H1 (cell line): Measurements from ENCODE around the gene HHAT. TPM values are rescaled to one million over a fixed set of nuclear protein-coding genes. Genes with fewer than 3 reads are reported as not detected.

ENCODE experiments used
- CEBPB ChIP-seq: IDR thresholded peaks from 2 replicates; pipeline ENCODE4 v1.6.1; 2012; ENCODE audit warnings: low read depth, low read length
- KDM4A ChIP-seq: IDR thresholded peaks from one replicate; pipeline ENCODE4 v1.7.1; 2012; ENCODE audit warnings: low read depth, mild to moderate bottlenecking, moderate library complexity, low read length, inconsistent platforms; ENCODE audit not compliant: severe bottlenecking
- POU5F1 ChIP-seq: IDR thresholded peaks from 2 replicates; pipeline ENCODE4 v1.6.1; 2011; ENCODE audit warnings: low read depth, mild to moderate bottlenecking, low read length, moderate library complexity
- RNF2 ChIP-seq: fragments of 200-900, 300-1000 bp; sonication (generic); IDR thresholded peaks from 2 replicates; pipeline ENCODE4 v1.7.1; 2016; ENCODE audit warnings: borderline replicate concordance, low read depth, mild to moderate bottlenecking, antibody characterized with exemption, low read length; ENCODE audit not compliant: poor library complexity, severe bottlenecking; ENCODE audit errors: missing control alignments
- SP1 ChIP-seq: IDR thresholded peaks from 2 replicates; pipeline ENCODE4 v1.6.1; 2011; ENCODE audit warnings: low read depth, low read length
- SP4 ChIP-seq: IDR thresholded peaks from 2 replicates; pipeline ENCODE4 v1.6.1; 2012; ENCODE audit warnings: low read length, inconsistent platforms
- TEAD4 ChIP-seq: IDR thresholded peaks from 2 replicates; pipeline ENCODE4 v1.6.1; 2012; ENCODE audit warnings: low read depth, low read length, inconsistent platforms, mixed read lengths
- polyA plus RNA-seq, 7 experiments: library from polyadenylated mRNA; depleted of rRNA in 3 of 7; stranded (reverse) in 5 of 7; unstranded in 2 of 7; fragments of >200 nt in 5 of 7; fragments of 200-250 nt in 2 of 7; gene quantifications; 1 replicate in 5 of 7; 2 replicates in 1 of 7; 4 replicates in 1 of 7; pipeline versions ENCODE4 v1.2.1 to v1.2.3, GENCODE V29; 2011 to 2013; ENCODE audit warnings: missing spikeins in 2 of 7, mixed read lengths in 2 of 7
- total RNA-seq: library from RNA; stranded (reverse); fragmentation: NEBNext Ultra II Directional; extraction: Animal tissue kit (Norgen Biotek cat#: 25700); gene quantifications from 2 replicates; pipeline ENCODE4 v1.2.1, GENCODE V29; 2021
- TF ChIP-seq, protein P1 (sequence below): IDR thresholded peaks from 2 replicates; pipeline ENCODE4 v1.6.1; 2012; ENCODE audit warnings: inconsistent platforms

Gene HHAT
- total and polyA plus RNA-seq, 2 of the 8 experiments (the other 6 are each of a cell fraction or from before 2014, with no cell fraction given): 0.15 to 0.51 TPM

DNA sequence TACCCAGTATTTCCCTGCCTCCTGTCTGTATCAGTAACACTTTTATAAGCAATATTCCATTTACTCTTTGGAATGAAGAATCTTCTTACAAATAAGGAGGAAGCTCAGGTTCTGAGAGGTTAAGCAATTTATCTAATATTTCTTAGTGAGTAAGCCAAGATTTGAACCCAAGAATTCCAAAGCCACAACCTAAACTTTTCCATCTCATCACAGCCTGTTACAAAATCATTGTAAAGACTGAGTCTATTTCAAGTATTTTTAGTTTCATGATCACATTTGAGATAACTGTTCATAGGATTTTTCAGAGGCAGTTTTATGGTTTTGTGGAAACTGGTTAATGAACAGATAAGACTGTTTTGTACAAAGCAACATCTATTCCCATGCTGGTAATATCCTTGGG lies 29.8 kb upstream of the HHAT start (continued):
- TF ChIP-seq SP1: no peak
- no peak for TF ChIP-seq CEBPB
- no peak for TF ChIP-seq KDM4A
- TF ChIP-seq TEAD4: no peak
- TF ChIP-seq, protein P1, sequence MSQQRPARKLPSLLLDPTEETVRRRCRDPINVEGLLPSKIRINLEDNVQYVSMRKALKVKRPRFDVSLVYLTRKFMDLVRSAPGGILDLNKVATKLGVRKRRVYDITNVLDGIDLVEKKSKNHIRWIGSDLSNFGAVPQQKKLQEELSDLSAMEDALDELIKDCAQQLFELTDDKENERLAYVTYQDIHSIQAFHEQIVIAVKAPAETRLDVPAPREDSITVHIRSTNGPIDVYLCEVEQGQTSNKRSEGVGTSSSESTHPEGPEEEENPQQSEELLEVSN: no peak
- TF ChIP-seq RNF2: no peak
- TF ChIP-seq SP4: no peak
- TF ChIP-seq POU5F1: no peak
